ENCODE measurements around the gene F2R. TPM values are rescaled to one million over a fixed set of nuclear protein-coding genes. Genes with fewer than 3 reads are reported as not detected.
"Not testable (repeated sequence)": the region's sequence is repeated elsewhere in the genome, so short reads cannot be mapped to it uniquely, and the experiment has no call there.

Gene F2R
- total RNA-seq: under 1 TPM; 0.42 to 0.43 TPM

- CTCF ChIA-PET: interaction anchor here (1.2 to 3.1 kb wide), 2 partner anchors 46 to 58 kb away, joined by 3 to 17 read pairs; no protein-coding TSS in a partner anchor
- no peak within 1 kb of the TSS for H3K27ac Mint-ChIP-seq
- intact Hi-C loops (cut with micrococcal nuclease): loop anchor here (1.0 to 10.0 kb wide), 6 partner anchors 23 to 361 kb away; partner anchors contain the start of gene S100Z
These were observed at the start of gene F2R for GRCh38 chr5:76715736-76716455. TSS of gene F2R (plus strand) at chr5:76716126. CDS start at chr5:76716308, 182 bp downstream.

GRCh38 chr5:76667495-76667894 is 48.4 kb upstream of the F2R start:
- CTCF ChIA-PET: interaction anchor here (0.6 kb wide), 1 partner anchor 54 kb away, joined by 3 read pairs; no protein-coding TSS in a partner anchor

More at GRCh38 chr5:76715736-76716455, at the start of gene F2R:
- H3K4me3 Mint-ChIP-seq: peak within 1 kb of the TSS; percentile 77
- no peaks in the 10 kb centered on the region for H3K36me3 Mint-ChIP-seq (ENCODE audit: low read depth)
- peaks cover 22% of the 10 kb centered on the region for H3K4me1 Mint-ChIP-seq (ENCODE audit: low read depth)
- no peaks in the 10 kb centered on the region for H3K9me3 Mint-ChIP-seq
- DNase-seq: peak; percentile 39
- peaks cover 48% of the 10 kb centered on the region for H3K27me3 Mint-ChIP-seq (ENCODE audit: low read depth)

GRCh38 chr5:76669245-76669644 is 46.7 kb upstream of the F2R start:
- DNase-seq: no peak
- intact Hi-C loops (cut with micrococcal nuclease): no loop called here
- no peak overlapping the region for H3K27ac Mint-ChIP-seq
- no peaks in the 10 kb centered on the region for H3K9me3 Mint-ChIP-seq
- no peaks in the 10 kb centered on the region for H3K4me1 Mint-ChIP-seq (ENCODE audit: low read depth)
- peaks cover 46% of the 10 kb centered on the region for H3K36me3 Mint-ChIP-seq (ENCODE audit: low read depth)
- CTCF ChIA-PET: no interaction called here
- no peak overlapping the region for H3K4me3 Mint-ChIP-seq
- no peaks in the 10 kb centered on the region for H3K27me3 Mint-ChIP-seq (ENCODE audit: low read depth)

More at GRCh38 chr5:76667495-76667894, 48.4 kb upstream of the F2R start:
- no peak for DNase-seq
- Mint-ChIP-seq H3K27me3 (ENCODE audit: low read depth) (no peaks in the 10 kb centered on the region), H3K4me3 (no peak overlapping the region), H3K27ac (no peak overlapping the region), H3K4me1 (ENCODE audit: low read depth) (no peaks in the 10 kb centered on the region), H3K36me3 (ENCODE audit: low read depth) (peaks cover 49% of the 10 kb centered on the region), H3K9me3 (no peaks in the 10 kb centered on the region)
- intact Hi-C loops (cut with micrococcal nuclease): no loop called here

- peaks cover 46% of the 10 kb centered on the region for H3K36me3 Mint-ChIP-seq (ENCODE audit: low read depth)
- no peaks in the 10 kb centered on the region for H3K27me3 Mint-ChIP-seq (ENCODE audit: low read depth)
- intact Hi-C loops (cut with micrococcal nuclease): no loop called here
- H3K4me1 Mint-ChIP-seq (ENCODE audit: low read depth): no peaks in the 10 kb centered on the region
- H3K27ac Mint-ChIP-seq: no peak overlapping the region
- no peaks in the 10 kb centered on the region for H3K9me3 Mint-ChIP-seq
- CTCF ChIA-PET: no interaction called here
- no peak overlapping the region for H3K4me3 Mint-ChIP-seq
- no peak for DNase-seq
These were observed 45.4 kb upstream of the F2R start for GRCh38 chr5:76670508-76670907.

- Mint-ChIP-seq H3K36me3 (ENCODE audit: low read depth) (peaks cover 43% of the 10 kb centered on the region), H3K27me3 (ENCODE audit: low read depth) (no peaks in the 10 kb centered on the region), H3K4me3 (no peak overlapping the region), H3K9me3 (no peaks in the 10 kb centered on the region), H3K4me1 (ENCODE audit: low read depth) (no peaks in the 10 kb centered on the region), H3K27ac (no peak overlapping the region)
- DNase-seq: no peak
- CTCF ChIA-PET: interaction anchor here (0.6 to 1.1 kb wide), 2 partner anchors 11 to 101 kb away, joined by 3 read pairs; no protein-coding TSS in a partner anchor
- intact Hi-C loops (cut with micrococcal nuclease): no loop called here
These were observed 43.7 kb upstream of the F2R start for GRCh38 chr5:76672242-76672641.

- intact Hi-C loops (cut with micrococcal nuclease): no loop called here
- CTCF ChIA-PET: no interaction called here
- DNase-seq: no peak
- no peaks in the 10 kb centered on the region for H3K27me3 Mint-ChIP-seq (ENCODE audit: low read depth)
- no peak overlapping the region for H3K4me3 Mint-ChIP-seq
- H3K27ac Mint-ChIP-seq: no peak overlapping the region
- H3K4me1 Mint-ChIP-seq (ENCODE audit: low read depth): no peaks in the 10 kb centered on the region
- peaks cover 39% of the 10 kb centered on the region for H3K36me3 Mint-ChIP-seq (ENCODE audit: low read depth)
- H3K9me3 Mint-ChIP-seq: no peaks in the 10 kb centered on the region
These were observed 42.8 kb upstream of the F2R start for GRCh38 chr5:76673125-76673524.

- Mint-ChIP-seq H3K27ac (no peak overlapping the region), H3K9me3 (no peaks in the 10 kb centered on the region), H3K27me3 (ENCODE audit: low read depth) (no peaks in the 10 kb centered on the region), H3K4me1 (ENCODE audit: low read depth) (no peaks in the 10 kb centered on the region), H3K36me3 (ENCODE audit: low read depth) (peaks cover 37% of the 10 kb centered on the region), H3K4me3 (no peak overlapping the region)
- no peak for DNase-seq
- CTCF ChIA-PET: interaction anchor here (0.5 to 1.1 kb wide), 3 partner anchors 83 to 121 kb away, joined by 3 to 5 read pairs (median 3); no protein-coding TSS in a partner anchor
- intact Hi-C loops (cut with micrococcal nuclease): no loop called here
These were observed 41.4 kb upstream of the F2R start for GRCh38 chr5:76674330-76675066.

- intact Hi-C loops (cut with micrococcal nuclease): no loop called here
- Mint-ChIP-seq H3K9me3 (no peaks in the 10 kb centered on the region), H3K4me1 (ENCODE audit: low read depth) (no peaks in the 10 kb centered on the region)
These were observed 40.6 kb upstream of the F2R start for GRCh38 chr5:76675364-76675763.

GRCh38 chr5:76677849-76678472 is 38.0 kb upstream of the F2R start:
- Mint-ChIP-seq H3K9me3 (no peaks in the 10 kb centered on the region), H3K36me3 (ENCODE audit: low read depth) (peaks cover 27% of the 10 kb centered on the region), H3K4me1 (ENCODE audit: low read depth) (no peaks in the 10 kb centered on the region), H3K4me3 (no peak overlapping the region), H3K27me3 (ENCODE audit: low read depth) (no peaks in the 10 kb centered on the region), H3K27ac (no peak overlapping the region)
- intact Hi-C loops (cut with micrococcal nuclease): no loop called here
- CTCF ChIA-PET: no interaction called here
- no peak for DNase-seq

More at GRCh38 chr5:76675364-76675763, 40.6 kb upstream of the F2R start:
- Mint-ChIP-seq H3K36me3 (ENCODE audit: low read depth) (peaks cover 38% of the 10 kb centered on the region), H3K27me3 (ENCODE audit: low read depth) (no peaks in the 10 kb centered on the region), H3K27ac (no peak overlapping the region), H3K4me3 (no peak overlapping the region)
- DNase-seq: no peak
- CTCF ChIA-PET: no interaction called here

- H3K4me1 Mint-ChIP-seq (ENCODE audit: low read depth): no peaks in the 10 kb centered on the region
- CTCF ChIA-PET: no interaction called here
- no peak overlapping the region for H3K4me3 Mint-ChIP-seq
- no peak for DNase-seq
- H3K27ac Mint-ChIP-seq: no peak overlapping the region
- intact Hi-C loops (cut with micrococcal nuclease): no loop called here
- H3K9me3 Mint-ChIP-seq: no peaks in the 10 kb centered on the region
- no peaks in the 10 kb centered on the region for H3K27me3 Mint-ChIP-seq (ENCODE audit: low read depth)
- peaks cover 34% of the 10 kb centered on the region for H3K36me3 Mint-ChIP-seq (ENCODE audit: low read depth)
These were observed 36.7 kb upstream of the F2R start for GRCh38 chr5:76679231-76679630.

GRCh38 chr5:76680826-76681225 is 35.1 kb upstream of the F2R start:
- intact Hi-C loops (cut with micrococcal nuclease); H3K4me3 Mint-ChIP-seq; H3K9me3 Mint-ChIP-seq; H3K27me3 Mint-ChIP-seq (ENCODE audit: low read depth); H3K4me1 Mint-ChIP-seq (ENCODE audit: low read depth); H3K27ac Mint-ChIP-seq; CTCF ChIA-PET; DNase-seq: not testable (repeated sequence)
- H3K36me3 Mint-ChIP-seq (ENCODE audit: low read depth): peaks cover 34% of the 10 kb centered on the region

- H3K9me3 Mint-ChIP-seq: no peaks in the 10 kb centered on the region
- CTCF ChIA-PET: no interaction called here
- H3K27me3 Mint-ChIP-seq (ENCODE audit: low read depth): no peaks in the 10 kb centered on the region
- no peaks in the 10 kb centered on the region for H3K4me1 Mint-ChIP-seq (ENCODE audit: low read depth)
- H3K4me3 Mint-ChIP-seq: no peak overlapping the region
- no peak for DNase-seq
- intact Hi-C loops (cut with micrococcal nuclease): no loop called here
- no peak overlapping the region for H3K27ac Mint-ChIP-seq
- H3K36me3 Mint-ChIP-seq (ENCODE audit: low read depth): peaks cover 34% of the 10 kb centered on the region
These were observed 34.6 kb upstream of the F2R start for GRCh38 chr5:76681287-76681686.

Data from activated naive CD4-positive, alpha-beta T cell treated with anti-CD3 and anti-CD28 coated beads for 36 hours (primary cell).